HG02610 (cell line): ENCODE results near the gene ELK4.
A peak's percentile ranks its signal among the peaks of the same experiment; 100 is the strongest.
"Not testable (repeated sequence)": the region's sequence is repeated elsewhere in the genome, so short reads cannot be mapped to it uniquely, and the experiment has no call there.

Experiments used
- ATAC-seq: cut with Tn5 transposase; IDR thresholded peaks from one replicate; pipeline ENCODE4 v1.9.1; 2021; ENCODE audit warnings: mild to moderate bottlenecking, moderate library complexity; ENCODE audit not compliant: unreplicated experiment

ELK4 gene

DNA sequence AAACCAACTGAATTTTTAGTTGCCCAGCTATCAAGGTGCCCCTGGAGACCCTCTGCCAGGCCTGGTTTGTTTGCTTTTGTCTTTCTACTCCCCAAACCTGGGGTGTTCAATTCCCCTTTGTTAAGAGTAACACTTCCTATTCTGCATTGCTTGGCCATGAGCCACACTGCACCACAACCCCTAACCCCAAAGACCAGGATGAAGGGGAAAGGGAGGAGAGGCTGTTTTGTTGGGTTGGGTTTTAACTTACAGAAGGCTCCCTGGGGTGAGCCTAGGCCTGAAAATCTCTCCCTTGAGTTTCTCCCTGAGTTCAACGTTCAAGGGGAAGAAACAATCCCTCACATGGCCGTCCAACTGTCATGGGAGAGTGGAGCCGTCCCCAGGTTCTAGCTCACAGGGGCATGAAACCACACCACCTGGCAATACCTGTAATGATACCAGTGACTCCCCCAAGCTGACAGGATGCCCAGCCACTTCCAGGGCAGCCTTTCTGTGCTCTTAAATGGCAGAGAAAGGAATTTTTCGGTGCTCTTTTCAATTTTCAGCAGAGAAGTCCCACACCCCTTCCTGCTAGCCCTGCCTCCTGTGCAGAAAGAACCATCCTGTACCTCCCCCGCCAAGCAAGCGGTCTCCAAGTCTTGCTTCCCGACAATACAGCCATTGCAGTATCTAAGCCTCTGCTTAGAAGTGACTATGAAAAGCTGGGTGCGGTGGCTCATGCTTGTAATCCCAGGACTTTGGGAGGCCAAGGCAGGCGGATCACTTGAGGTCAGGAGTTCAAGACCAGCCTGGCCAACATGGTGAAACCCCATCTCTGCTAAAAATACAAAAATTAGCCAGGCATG is 33.6 kb upstream of the ELK4 start:
- ATAC-seq: peak; percentile 29

DNA sequence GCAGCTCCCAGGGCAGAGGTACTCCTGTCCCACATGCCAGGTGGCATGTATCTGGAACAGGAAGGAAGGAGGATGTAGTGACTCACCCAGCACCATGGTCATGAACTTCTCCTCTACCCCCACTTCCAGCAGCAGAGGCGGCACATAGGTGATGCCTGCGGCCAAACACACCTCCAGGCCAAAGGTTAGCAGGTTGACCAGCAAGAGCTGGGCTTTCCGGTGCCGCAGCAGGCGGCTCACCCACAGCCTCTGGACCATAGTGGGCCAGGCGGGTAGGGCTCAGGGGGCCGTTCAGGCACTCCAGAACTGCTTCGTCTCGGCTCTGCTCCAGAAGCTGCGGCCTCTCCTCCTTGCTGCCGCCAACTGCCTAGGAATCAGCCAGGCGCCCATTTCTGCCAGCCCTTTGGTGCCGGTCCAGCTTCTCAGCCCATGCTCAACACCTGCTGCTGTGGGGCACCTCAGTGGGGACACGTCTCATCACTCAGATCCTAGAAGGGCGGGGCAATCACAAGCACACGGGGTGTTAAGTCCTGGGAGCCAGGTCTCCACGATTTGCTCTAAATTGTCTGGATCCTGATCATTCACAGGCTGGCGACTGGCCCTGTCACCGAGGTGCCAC is 32.7 kb upstream of the ELK4 start:
- no peak for ATAC-seq

DNA sequence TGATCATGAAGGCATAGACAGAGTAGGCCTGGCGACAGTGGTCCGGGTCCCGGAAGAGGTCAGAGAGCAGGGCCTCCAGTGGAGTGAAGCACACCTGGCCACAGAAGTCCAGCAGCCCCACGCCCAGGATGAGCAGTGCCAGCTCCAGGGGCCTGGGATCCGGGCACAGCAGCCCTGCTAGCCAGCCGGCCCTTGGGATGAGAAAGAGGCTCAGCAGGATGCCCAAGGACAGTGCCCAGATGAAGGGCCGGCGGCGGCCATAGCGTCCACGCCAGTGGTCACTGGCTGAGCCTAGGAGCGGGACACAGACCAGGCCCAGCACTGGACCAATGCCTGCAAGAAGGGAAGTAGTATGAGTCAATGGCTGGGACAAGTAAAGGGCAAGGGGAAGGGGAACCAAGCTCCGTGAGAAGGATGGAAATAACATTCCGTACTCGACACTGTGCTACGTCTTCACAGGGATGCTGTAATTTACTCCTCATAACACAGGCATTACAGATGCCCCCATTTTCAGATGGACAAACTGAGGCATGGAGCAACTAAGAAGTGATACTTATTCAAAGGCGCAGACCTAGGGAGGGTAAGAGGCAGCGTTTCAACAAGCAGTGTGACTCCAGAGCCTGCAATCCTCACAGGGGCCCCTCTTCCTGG is 31.6 kb upstream of the ELK4 start:
- ATAC-seq: no peak

DNA sequence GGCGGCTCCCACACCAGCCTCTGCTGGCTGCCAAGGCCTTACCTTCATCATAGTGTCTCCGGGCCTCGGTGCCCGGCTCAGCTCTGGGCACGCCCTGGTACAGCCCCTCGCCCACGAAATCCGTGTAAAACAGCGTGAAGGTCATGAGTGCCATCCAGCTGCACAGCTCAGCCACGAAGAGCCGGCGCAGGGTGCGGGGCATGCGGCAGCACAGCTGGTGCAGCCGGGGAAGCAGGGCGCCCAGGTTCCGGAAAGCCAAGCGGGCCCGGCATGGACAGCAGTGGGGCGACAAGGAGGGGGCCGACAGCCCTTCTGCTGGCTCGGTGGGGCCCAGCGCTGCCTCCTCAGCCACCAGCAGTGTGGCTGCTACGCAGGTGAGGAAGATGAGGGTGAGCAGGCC is 31.0 kb upstream of the ELK4 start:
- no peak for ATAC-seq

DNA sequence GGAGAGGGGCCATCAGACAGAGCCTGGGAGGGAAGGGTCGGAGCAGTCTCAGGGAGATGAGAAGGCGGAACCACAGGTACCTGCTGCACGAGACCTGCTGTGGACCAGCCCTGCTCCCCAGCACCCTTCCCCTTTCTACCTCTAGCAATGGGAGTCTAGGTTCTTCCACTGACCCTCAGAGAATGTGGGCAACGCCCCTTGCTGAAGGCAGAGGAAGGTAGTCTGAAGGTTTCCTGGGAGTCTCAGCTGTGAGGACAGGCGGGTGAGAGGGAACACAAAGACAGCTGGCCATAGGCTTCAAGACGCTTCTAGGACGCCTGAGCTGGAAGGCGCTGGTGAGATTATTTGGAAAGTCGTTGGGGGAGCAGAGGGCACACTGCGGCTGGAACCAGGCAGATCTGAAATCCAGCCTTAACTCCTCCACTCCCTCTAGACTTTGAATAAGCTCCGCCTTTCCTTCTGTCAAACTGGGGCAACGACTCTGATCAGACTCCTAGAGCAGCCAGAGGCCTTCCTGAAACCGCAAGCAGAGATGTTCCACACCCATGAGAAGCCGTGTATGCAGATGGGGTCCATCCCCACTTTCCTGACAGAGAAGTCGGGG is 30.4 kb upstream of the ELK4 start:
- no peak for ATAC-seq

DNA sequence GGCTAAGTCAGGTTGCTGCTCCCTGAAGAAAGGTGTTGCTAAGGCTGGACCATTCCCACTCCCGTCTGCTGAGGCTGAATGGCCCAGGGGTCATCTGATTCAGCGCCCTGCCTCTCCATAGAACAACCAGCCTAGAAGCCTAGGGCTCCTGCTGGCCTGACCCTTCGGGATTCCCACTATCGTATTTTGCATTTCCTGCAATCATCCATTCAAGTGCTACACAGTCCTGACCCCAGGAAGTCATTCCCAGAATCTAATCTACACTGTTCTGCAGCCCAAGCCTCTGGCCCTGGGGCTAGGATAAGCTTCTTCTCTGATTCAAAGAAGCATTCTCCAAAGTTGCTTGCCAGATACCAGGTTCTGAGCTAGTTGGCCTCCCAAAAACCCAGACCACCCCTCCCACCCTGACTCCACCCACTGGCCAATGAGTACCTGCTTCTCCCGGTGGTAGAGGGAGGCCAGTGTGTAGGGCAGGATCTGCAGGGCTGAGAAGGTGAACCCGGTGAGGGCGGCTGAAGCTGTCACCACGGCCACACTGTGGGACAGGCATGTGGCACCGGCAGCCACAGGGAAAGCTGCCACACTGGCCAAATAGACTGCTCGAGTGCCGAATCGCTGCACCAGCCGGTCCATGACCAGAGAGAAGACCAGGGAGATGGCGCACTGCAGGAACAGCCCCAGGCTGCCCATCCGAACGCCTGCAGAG is 29.8 kb upstream of the ELK4 start:
- ATAC-seq: no peak

DNA sequence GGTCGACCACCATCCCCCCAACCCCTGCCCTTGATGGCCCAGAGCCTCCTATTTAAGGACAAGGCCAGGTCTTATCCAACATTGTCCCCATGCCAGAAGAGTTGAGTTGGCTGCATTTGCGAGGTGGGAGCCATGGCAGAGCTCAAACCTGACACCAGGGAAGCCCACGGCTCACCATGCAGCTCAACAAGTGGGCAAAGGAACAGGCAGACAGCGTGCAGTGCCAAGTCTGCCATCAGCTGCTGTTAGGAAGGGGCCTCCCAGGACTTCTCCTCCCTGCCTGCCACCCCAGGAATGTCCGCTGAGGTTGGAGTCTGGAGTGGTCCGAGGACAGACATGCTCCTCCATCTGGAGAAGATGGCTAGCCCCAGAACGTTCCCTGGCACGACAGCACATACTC is 28.6 kb upstream of the ELK4 start:
- ATAC-seq: no peak

DNA sequence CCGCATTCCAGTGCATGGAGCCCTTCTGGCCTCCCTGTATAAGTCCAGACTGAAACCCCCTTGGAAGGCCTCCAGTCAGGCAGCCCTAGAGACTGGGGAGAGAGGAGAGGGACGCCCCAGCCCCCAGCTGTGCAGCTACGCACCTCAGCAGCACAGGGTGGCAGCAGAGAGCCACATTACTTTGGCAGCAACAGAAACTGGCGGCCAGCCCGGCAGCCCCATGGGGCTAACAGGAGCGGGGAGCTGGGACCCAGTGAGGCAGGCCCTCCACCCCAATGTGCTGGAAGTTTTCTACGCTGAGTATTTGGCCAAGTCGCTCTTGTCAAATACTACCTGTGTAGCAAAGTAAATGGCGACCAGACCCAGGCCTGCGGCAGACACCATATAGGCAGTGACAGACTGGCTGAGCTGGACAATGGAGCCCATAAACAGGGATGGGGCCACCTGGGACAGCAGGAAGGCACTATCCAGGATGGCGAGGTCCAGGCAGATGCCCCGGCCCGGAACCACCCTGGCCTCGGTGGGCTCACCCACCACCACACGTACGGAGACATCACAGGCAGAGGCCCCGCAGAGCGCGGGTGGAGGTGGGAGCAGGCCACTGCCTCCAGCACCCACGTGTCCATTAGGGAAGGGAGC is 27.3 kb upstream of the ELK4 start:
- peak; percentile 68 for ATAC-seq

DNA sequence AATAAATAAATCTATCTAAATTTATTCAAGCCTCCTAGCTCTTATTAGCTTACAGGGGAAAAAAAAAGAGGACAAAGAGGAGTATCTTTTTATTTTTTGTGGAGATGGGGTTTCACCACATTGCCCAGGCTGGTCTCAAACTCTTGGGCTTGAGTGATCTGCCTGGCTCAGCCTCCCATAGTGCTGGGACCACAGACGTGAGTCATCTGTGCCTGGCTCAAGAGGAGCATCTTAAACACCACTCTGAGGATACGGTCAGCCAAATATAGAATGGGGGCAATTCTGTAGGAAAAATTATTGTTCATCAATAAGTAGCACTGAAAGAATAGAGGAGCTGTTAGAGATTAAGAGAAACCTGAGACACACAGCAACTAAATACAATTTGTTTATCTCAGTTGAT is 24.4 kb upstream of the ELK4 start:
- ATAC-seq: no peak

DNA sequence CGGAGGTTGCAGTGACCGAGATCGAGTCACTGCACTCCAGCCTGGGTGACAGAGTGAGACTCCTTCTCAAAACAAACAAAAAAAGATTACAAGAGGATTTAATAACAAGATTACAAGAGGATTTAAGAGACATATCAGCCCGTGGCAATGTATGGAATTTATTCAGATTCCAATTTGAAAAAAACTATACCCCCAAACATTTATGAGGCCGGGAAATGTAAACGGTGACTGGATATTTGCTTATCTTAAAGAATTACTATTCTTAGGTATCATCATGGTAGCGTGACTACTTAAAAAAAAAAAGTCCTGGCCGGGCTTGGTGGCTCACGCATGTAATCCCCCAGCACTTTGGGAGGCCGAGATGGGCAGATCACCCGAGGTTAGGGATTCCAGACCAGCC is 21.2 kb upstream of the ELK4 start:
- ATAC-seq: no peak

DNA sequence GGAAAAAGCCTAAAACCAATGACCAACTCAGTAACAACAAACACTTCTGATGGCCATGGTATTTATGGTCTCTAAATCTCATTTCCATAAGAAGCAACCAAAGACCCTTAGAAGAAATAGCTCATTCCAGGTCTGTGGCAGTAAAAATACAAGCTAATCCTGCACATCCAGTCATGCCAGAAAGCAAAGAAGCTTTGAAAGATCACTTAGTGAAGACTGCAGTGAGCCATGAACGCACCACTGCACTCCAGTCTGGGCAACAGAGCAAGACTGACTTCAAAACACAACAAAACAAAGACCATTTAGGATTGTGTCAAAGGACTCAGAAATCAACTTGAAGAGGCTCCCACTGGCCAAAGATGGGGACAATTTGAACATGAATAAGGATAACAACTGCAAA is 18.4 kb upstream of the ELK4 start:
- no peak for ATAC-seq

DNA sequence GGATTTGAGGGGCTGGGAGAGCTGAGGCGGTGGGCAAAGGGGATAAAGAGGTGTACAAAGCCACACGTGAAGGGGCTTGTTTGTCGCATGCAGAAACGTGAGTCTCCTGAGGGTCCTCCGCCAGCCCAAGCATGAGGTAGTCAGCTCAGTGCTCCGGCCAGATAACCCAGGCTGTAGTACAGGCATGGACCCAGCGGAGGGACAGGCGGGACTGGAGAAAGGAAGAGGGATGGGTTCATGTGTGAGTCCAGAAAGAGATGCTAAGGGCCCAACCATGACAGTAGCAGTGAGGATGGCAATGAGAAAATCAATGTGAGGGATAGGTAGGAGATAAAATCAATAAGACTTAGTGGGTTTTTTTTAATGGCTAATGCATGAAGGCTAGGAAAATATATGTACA is 13.7 kb upstream of the ELK4 start:
- ATAC-seq: no peak

DNA sequence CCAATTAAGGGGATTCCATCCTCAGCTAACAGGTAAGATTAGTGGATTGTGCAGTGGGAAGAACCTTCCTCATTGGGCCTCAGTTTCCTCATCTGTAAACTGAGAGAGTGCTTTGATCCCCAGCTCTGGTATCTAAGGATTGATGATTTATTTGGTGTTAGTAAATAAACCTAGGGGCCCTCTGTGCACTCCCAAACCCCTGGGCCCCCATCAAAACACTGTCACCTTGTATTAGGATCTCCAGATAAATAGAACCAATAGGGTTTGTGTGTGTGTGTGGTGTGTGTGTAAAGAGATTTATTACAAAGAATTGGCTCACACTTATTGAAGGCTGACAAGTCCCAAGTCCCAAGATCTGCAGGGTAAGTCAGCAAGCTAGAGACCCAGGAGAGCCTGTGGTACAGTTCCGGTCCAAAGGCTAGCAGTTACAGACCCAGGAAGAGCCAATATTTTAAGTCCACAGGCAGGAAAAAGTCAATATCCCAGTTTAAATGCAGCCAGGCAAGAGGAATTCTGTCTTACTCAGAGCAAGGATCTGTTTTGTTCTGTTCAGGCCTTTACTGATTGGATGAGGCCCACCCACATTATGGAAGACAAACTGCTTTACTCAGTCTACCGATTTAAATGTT is 11.0 kb upstream of the ELK4 start:
- no peak for ATAC-seq

DNA sequence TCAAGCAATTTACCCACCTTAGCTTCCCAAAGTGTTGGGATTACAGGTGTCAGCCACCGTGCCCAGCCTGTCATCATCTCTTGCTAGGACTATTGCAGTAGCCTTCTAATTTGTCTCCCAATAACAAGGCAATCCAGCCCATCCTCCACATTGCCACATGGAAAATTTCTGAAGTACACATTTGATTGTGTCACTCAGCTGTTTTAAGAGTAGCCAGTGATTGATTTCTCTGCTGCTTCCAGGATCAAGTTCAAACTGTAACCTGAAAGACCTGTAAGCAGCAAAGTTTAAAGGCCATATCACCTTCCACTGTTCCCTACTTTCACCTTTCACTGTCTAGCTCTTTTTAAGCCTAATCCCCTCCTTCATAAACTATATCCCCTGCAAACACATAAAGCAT is 7.8 kb upstream of the ELK4 start:
- no peak for ATAC-seq

DNA sequence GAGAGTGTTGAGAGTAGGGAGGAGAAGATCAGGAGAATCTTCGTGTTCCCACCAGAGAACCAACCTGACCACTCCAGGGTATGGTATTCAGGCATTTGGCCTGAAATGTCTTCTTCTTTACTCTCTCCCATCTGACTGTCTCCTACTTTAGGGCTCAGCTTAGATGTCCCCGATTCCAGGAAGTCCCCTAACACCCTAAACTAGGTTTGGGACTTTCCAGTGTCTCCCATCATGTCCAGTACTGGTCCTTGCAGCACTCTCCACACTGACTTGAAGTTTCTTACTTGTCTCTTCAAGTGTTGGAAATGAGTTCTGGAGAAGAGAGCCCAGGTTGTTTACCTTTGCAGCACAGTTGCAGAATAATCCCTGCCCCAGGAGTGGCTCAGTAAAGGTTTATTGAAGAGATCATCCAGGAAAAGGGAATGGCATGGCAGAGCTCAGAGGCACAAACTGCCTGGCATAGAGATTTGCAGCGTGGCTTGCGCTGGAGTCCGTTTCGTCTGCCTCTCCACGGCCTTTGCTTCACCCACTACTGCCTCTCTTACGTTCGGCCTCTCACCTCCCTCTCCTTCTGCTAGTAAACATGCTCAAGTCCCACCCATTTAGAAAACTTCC is 6.2 kb upstream of the ELK4 start:
- no peak for ATAC-seq

DNA sequence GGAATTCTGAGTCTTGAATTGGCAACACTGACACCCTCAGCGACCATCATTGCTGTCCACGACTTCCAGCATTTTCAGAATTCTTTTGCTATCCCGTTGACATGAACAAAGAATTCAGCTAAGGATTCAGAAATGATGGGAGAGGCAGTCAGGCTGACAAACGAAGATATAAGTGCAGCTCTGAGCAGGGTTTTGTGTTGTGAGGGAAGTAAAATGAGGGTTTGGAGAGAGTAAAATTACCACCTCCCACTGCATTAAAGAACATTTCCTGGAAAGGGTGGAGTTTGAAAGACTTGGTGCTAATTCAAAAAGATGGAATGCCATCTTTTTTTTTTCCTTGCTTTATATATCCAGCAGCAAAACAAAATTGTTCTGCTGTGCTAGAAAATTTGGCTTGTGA is 4.9 kb upstream of the ELK4 start:
- no peak for ATAC-seq

DNA sequence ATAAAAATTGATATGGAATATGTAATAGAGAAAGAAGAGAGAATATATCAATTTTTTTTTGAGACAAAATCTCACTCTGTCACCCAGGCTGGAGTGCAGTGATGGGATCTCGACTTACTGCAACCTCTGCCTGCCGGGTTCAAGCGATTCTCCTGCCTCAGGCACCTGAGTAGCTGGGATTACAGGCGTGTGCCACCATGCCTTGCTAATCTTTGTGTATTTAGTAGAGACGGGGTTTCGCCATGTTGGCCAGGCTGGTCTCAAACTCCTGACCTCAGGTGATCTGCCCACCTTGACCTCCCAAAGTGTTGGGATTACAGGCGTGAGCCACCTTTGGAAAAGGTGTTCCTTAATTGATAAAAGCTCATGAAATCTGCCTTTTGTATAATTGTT is 4.3 kb upstream of the ELK4 start:
- ATAC-seq: not testable (repeated sequence)

DNA sequence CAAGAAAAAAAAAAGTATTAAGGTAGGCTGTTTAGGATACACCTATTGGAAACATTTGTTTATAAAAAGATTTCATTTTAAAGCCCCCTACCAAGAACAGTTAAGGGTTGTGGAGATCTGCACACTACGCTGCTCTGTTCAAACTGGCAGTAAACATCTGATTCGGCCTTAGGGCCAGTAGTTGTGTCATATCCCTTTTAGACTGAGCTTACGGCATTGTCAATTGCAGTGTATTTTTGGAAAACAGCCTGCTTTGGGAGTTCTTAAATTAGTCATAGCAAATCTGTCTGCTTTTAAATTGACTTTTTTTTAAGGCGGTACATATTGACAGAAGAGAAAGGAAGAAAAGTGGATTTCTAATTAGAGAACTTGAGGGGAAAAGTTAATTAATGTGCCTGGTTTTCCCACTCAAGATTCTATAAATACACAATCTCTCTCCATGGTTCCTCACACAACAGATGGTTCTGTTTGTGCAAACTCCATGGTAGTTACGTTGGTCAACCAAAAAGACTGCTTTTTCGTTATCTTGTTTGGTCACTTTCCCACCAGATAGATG is 1.7 kb upstream of the ELK4 start:
- no peak for ATAC-seq

DNA sequence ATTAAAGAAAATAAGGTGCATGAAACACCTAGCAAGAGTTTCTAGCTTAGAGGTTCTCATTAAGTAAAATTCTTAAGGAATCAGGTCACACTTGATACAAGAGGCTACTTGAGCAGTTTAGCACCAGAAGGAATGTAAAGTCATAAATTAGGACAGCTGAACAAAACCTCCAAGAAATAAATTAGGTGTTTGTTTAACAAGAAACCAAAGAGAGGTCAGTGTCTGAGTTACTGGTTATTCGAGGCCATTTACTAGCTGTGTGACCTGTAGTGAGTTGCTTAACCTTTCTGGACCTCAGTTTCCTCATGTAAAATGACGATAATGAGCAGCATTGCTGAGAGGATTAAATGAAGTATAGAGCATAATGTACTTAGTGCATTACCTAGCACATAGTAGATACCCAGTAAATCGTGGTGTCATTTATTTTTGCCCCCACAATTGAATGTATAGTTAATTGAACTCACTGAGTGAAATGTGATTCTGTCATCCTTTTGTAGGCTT is 908 bp upstream of the ELK4 start:
- no peak for ATAC-seq
